ENCODE measurements around the gene PLEKHB2.

DNA sequence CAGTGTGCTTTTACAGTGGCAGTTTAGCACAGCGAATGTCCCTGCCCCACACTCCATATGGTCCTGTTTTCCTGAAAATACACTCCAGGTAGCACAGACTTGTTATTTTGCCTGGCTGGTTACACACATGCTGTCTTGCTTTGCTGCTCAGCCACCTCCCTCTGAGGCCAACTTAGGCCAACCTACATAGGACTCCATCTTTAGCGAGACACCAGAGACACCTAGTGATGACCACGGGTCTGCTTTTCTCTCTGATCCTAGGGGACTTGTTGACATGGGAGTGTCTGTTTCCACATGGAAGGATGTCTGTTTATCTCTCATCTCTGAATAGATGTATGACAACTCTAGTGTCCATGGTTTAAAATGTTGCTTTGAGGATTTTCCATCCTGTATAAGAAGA is 43.3 kb downstream of the PLEKHB2 start:
- TF ChIP-seq, protein P1, sequence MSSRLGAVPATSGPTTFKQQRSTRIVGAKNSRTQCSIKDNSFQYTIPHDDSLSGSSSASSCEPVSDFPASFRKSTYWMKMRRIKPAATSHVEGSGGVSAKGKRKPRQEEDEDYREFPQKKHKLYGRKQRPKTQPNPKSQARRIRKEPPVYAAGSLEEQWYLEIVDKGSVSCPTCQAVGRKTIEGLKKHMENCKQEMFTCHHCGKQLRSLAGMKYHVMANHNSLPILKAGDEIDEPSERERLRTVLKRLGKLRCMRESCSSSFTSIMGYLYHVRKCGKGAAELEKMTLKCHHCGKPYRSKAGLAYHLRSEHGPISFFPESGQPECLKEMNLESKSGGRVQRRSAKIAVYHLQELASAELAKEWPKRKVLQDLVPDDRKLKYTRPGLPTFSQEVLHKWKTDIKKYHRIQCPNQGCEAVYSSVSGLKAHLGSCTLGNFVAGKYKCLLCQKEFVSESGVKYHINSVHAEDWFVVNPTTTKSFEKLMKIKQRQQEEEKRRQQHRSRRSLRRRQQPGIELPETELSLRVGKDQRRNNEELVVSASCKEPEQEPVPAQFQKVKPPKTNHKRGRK (CRISPR knock-in tag; IDR thresholded peaks at IDR 0.05; ENCODE audit: borderline replicate concordance), result no peak
- TF ChIP-seq, protein P2, sequence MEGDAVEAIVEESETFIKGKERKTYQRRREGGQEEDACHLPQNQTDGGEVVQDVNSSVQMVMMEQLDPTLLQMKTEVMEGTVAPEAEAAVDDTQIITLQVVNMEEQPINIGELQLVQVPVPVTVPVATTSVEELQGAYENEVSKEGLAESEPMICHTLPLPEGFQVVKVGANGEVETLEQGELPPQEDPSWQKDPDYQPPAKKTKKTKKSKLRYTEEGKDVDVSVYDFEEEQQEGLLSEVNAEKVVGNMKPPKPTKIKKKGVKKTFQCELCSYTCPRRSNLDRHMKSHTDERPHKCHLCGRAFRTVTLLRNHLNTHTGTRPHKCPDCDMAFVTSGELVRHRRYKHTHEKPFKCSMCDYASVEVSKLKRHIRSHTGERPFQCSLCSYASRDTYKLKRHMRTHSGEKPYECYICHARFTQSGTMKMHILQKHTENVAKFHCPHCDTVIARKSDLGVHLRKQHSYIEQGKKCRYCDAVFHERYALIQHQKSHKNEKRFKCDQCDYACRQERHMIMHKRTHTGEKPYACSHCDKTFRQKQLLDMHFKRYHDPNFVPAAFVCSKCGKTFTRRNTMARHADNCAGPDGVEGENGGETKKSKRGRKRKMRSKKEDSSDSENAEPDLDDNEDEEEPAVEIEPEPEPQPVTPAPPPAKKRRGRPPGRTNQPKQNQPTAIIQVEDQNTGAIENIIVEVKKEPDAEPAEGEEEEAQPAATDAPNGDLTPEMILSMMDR (IDR thresholded peaks at IDR 0.05), result no peak
- no peak for TF ChIP-seq SMAD3 (CRISPR knock-in tag; IDR thresholded peaks at IDR 0.05; ENCODE audit: borderline replicate concordance)
